Measurements from ENCODE around the gene CCDC187. TPM values are rescaled to one million over a fixed set of nuclear protein-coding genes. Genes with fewer than 3 reads are reported as not detected.
A peak's percentile ranks its signal among the peaks of the same experiment; 100 is the strongest.

Gene CCDC187
- total and polyA plus RNA-seq, 2 of the 13 experiments (the other 11 are each of a cell fraction or from before 2014, with no cell fraction given): 0.03 to 0.13 TPM

DNA sequence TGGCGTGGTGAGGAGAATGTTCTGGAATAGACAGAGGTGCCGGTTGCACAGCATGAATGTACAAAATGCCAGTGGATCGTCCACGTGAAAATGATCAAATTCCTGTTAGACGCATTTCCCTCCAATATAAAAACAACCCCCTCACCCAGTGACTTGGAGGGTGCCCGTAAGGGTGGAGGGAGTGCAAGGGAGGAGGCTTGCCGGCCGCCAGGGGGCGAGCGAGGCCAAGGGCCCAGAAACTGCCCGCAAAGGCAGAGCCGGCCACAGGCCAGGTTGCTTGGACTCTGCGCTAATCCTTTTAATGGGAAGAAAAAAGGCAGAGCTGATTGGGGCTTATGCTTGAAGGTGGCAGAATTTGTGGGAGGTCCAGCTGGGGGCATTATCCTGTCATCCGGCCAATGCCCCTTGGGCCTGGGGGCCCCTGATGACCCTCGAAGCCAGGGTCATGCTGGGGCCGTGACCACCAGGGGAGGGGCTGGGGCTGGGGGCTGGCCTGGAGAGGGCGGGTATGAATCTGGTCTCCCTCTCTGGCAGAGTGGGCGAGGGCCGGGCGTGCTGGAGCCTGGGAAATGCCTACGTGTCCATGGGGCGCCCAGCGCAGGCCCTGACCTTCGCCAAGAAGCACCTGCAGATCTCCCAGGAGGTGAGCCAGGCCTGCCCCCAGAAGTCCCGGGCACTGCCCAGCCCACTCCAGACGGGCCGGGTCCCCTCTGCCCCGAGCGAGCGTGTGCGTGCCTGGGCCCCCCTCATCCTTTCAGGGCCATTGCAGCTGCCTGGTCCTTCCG, 35.5 kb upstream of the CCDC187 start (continued):
- TF ChIP-seq ZFP41 (CRISPR knock-in tag; IDR thresholded peaks at IDR 0.05; ENCODE audit: borderline replicate concordance): no peak
- no peak for TF ChIP-seq ZBTB38 (CRISPR knock-in tag; IDR thresholded peaks at IDR 0.05)
- TF ChIP-seq SAP130 (CRISPR knock-in tag; IDR thresholded peaks at IDR 0.05; ENCODE audit: low read depth): peak; percentile 68
- TF ChIP-seq SRSF4 (IDR thresholded peaks at IDR 0.05; ENCODE audit: low read depth, low read length, poor library complexity, severe bottlenecking): no peak
- peak; percentile 55; the same call in 1 of the 2 replicates for TF ChIP-seq SMC3 (IDR thresholded peaks at IDR 0.05; ENCODE audit: low read length)
- TF ChIP-seq THYN1 (CRISPR knock-in tag; IDR thresholded peaks at IDR 0.05; ENCODE audit: borderline replicate concordance, low read depth): no peak
- 0 out of 2 replicates have a peak, but pooled peaks have one; percentile 49 for TF ChIP-seq ELF1 (CRISPR knock-in tag; IDR thresholded peaks at IDR 0.05)
- TF ChIP-seq NFYC (CRISPR knock-in tag; IDR thresholded peaks at IDR 0.05): no peak
- TF ChIP-seq, protein P1, sequence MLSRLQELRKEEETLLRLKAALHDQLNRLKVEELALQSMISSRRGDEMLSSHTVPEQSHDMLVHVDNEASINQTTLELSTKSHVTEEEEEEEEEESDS (CRISPR knock-in tag; IDR thresholded peaks at IDR 0.05; ENCODE audit: borderline replicate concordance): no peak
- TF ChIP-seq ZFP36 (IDR thresholded peaks at IDR 0.05; ENCODE audit: borderline replicate concordance, low read depth, low read length, partially characterized antibody): no peak
- TF ChIP-seq, protein P2, sequence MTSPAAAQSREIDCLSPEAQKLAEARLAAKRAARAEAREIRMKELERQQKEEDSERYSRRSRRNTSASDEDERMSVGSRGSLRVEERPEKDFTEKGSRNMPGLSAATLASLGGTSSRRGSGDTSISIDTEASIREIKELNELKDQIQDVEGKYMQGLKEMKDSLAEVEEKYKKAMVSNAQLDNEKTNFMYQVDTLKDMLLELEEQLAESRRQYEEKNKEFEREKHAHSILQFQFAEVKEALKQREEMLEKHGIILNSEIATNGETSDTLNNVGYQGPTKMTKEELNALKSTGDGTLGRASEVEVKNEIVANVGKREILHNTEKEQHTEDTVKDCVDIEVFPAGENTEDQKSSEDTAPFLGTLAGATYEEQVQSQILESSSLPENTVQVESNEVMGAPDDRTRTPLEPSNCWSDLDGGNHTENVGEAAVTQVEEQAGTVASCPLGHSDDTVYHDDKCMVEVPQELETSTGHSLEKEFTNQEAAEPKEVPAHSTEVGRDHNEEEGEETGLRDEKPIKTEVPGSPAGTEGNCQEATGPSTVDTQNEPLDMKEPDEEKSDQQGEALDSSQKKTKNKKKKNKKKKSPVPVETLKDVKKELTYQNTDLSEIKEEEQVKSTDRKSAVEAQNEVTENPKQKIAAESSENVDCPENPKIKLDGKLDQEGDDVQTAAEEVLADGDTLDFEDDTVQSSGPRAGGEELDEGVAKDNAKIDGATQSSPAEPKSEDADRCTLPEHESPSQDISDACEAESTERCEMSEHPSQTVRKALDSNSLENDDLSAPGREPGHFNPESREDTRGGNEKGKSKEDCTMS (CRISPR knock-in tag; conservative IDR thresholded peaks at IDR 0.05): no peak
- TF ChIP-seq SP4 (CRISPR knock-in tag; IDR thresholded peaks at IDR 0.05): 0 out of 2 replicates have a peak, but pooled peaks have one; percentile 29
- TF ChIP-seq, protein P3, sequence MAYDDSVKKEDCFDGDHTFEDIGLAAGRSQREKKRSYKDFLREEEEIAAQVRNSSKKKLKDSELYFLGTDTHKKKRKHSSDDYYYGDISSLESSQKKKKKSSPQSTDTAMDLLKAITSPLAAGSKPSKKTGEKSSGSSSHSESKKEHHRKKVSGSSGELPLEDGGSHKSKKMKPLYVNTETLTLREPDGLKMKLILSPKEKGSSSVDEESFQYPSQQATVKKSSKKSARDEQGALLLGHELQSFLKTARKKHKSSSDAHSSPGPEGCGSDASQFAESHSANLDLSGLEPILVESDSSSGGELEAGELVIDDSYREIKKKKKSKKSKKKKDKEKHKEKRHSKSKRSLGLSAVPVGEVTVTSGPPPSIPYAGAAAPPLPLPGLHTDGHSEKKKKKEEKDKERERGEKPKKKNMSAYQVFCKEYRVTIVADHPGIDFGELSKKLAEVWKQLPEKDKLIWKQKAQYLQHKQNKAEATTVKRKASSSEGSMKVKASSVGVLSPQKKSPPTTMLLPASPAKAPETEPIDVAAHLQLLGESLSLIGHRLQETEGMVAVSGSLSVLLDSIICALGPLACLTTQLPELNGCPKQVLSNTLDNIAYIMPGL (CRISPR knock-in tag; IDR thresholded peaks at IDR 0.05; ENCODE audit: borderline replicate concordance in 1 of 2, low read depth in 1 of 2): peak; percentile 62 to 63; a peak in 1 of 4 replicates
- TF ChIP-seq MYNN (CRISPR knock-in tag; IDR thresholded peaks at IDR 0.05; ENCODE audit: low read depth): no peak
- TF ChIP-seq CENPT (CRISPR knock-in tag; IDR thresholded peaks at IDR 0.05; ENCODE audit: low read depth): no peak
- TF ChIP-seq, protein P4, sequence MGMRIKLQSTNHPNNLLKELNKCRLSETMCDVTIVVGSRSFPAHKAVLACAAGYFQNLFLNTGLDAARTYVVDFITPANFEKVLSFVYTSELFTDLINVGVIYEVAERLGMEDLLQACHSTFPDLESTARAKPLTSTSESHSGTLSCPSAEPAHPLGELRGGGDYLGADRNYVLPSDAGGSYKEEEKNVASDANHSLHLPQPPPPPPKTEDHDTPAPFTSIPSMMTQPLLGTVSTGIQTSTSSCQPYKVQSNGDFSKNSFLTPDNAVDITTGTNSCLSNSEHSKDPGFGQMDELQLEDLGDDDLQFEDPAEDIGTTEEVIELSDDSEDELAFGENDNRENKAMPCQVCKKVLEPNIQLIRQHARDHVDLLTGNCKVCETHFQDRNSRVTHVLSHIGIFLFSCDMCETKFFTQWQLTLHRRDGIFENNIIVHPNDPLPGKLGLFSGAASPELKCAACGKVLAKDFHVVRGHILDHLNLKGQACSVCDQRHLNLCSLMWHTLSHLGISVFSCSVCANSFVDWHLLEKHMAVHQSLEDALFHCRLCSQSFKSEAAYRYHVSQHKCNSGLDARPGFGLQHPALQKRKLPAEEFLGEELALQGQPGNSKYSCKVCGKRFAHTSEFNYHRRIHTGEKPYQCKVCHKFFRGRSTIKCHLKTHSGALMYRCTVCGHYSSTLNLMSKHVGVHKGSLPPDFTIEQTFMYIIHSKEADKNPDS (CRISPR knock-in tag; IDR thresholded peaks at IDR 0.05): no peak
- TF ChIP-seq MAZ (IDR thresholded peaks at IDR 0.05; ENCODE audit: borderline replicate concordance, low read depth, low read length): no peak
- TF ChIP-seq MAZ (CRISPR knock-in tag; IDR thresholded peaks at IDR 0.05; ENCODE audit: low read depth): 0 out of 2 replicates have a peak, but pooled peaks have one; percentile 25
- peak; percentile 32; the same call in 1 of the 2 replicates for TF ChIP-seq THAP11 (CRISPR knock-in tag; IDR thresholded peaks at IDR 0.05)
